GM21737 (cell line): ENCODE data around the gene COL4A2.
"Not testable (repeated sequence)": the region's sequence is repeated elsewhere in the genome, so short reads cannot be mapped to it uniquely, and the experiment has no call there.

ENCODE experiments used
- ATAC-seq: cut with Tn5 transposase; IDR thresholded peaks from one replicate; pipeline ENCODE4 v1.9.1; 2021; ENCODE audit warnings: mild to moderate bottlenecking, moderate library complexity; ENCODE audit not compliant: unreplicated experiment

COL4A2 gene

DNA sequence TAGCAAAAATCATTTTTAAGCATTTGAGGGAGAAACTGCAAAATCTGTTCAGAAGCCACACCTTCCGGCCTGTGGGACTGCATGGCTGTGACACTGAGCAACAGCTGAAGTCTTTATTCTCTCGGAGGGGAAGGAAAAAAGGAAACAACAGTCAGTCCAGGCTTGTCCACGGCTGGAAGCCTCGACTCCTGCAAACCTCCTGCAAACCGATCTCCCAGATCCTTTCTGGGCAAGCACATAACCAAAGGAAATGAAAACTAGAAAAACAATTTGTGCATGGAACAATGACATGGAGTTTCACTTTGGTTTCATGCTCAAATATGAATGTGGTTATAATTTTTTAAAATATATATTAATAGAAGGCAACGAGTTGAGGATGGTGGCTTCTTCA lies 1.1 kb upstream of the COL4A2 start:
- ATAC-seq: no peak

DNA sequence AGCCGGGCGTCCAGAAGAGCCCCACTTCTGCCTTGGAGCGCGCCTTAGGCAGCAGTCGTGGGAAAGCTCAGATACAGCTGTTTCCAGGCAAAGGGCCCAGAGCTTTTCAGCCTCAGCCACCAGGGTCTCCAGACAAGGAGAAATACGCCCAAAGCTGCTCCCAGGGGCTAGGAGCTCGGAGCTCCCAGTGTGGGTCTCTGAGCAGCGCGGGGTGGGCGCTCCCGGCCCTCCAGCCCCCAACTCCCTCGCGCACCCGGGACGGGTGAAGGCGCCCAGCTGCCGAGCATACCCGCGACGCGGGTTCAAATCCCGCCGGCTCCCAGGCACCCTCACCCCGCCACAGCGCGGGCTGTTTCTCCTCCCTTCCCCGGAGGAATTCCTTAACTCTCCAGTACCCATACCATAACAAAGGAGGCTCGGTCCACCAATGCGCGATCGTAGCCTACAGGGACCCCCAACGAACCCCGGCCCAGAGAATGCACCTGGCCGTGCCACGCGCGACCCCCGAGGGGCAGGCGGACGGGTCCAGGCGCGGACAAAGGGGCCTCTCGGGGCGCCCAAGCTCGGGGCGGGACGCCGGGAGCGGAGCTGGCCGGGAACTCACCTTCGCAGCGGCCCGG lies 634 bp upstream of the COL4A2 start:
- no peak for ATAC-seq

- no peak for ATAC-seq
Measured at GRCh38 chr13:110307767-110308655, 927 bp downstream of the COL4A2 start.

- no peak for ATAC-seq
Measured at GRCh38 chr13:110308656-110309359, 1.7 kb downstream of the COL4A2 start.

- no peak for ATAC-seq
Measured at GRCh38 chr13:110309661-110310524, 2.8 kb downstream of the COL4A2 start.

DNA sequence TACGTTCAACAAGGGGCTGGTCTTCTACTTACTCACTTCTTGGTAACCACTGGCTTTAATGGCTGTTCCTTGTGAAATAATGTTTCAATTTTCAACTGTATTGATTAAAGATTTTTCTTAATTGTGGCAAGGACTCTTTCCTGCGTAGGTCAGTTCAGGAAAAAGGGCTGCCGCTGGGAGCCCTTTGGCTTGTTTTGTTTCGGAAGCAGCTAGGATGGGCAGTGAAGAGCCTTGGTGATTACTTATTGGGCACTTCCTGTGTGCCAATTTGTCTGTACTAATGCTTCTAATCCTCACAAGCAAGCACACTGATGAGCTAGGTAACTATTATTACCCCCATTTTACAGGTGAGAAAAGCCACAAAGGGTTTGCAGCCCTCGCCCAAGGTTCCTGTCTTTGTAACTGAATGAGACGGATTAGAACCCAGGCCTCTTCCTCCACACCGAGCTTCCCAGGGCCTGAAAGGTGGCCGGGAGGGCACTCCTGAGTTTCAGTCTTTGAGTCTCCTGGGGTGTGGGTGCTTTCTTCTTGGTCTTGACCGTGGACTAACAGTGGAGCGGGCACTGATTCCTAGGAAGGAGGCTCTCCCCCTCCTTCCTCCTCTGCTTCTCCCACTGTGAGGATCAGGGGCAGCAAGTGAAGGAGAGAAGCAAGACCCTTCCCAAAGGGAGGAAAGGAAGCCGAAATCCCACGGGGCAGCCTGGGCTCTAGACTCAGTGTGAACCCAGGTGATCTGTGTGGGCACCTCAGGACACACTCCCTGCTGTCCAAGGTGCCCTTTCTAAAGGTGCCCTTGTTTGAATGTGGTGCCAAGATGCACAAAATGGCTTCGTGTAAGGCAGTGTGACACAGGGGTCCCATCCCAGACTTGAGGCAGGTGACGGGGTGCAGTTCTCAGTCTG lies 3.7 kb downstream of the COL4A2 start:
- ATAC-seq: no peak

DNA sequence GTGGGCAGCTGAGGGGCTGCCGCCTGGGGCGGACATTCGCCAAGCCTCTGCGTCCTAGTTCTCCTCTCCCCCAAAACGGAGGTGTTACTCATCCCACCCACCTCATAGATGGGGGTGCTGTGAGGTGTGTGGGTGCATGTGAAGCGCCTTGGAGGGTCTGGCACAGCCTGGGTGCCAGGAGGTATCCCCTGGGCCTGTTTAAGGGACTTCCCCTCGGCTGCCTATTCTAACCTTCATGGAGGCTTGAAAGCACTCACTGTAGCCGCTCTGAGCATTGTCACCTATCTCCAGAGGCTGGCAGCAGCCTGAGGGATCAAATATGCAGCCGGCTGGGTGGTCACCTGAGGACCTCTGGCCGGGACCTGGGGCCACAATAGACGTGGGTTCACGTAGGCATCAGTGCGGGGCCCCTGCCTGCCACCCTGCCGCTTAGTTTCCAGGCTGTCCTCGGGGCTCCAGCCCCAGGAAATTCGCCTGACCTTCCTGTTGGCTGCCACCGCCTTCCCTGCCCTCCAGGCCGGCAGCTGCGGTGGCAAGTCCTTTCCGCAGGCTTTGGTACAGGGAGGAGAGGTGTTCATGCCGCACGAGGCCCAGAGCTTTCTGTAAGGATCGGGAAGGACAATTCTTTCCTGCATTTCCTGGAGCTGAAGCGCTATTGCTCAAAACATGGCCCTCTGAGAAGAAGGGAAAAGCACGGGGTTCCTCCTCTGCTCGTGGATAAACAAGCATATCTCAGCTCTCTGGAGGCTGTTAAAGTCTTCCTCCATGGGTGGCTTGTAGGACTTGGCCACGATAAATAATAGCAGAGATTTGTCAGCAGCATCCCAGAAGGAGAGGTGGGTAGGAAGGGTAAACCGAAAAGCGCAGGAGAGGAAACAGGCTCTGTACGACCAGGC lies 4.6 kb downstream of the COL4A2 start:
- no peak for ATAC-seq

DNA sequence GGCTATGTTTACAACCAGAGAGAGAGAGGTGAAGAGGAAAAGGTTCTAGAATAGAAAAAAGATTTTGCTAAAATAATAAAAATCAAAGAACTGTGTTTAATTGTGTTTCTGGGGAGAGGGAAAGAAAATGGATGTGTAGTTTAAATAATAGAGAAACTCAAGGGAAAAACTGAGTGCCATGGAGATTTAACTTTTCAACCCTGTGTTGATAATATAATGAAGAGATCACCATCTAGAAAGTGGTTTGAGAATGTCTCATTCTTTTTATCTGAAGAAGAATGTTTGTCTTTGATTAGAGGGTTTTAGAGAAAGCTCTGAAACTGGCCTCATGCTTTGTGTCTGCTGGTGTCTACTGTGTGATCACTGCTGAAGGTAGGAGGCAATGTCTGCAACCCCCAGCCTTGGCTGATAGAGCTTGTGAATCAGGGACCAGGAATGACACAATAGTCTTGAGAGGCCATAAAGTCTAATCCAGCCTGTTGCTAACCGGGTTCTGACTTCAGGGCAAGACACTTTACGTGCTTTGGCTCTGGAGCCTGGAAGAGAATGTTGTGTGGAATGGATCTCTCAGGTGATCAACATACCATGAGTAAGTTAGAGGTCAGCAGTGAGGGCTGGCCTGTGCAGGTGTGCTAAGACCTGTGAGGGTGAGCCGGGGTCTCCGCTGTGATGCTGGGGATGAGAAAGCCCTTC lies 5.4 kb downstream of the COL4A2 start:
- no peak for ATAC-seq

DNA sequence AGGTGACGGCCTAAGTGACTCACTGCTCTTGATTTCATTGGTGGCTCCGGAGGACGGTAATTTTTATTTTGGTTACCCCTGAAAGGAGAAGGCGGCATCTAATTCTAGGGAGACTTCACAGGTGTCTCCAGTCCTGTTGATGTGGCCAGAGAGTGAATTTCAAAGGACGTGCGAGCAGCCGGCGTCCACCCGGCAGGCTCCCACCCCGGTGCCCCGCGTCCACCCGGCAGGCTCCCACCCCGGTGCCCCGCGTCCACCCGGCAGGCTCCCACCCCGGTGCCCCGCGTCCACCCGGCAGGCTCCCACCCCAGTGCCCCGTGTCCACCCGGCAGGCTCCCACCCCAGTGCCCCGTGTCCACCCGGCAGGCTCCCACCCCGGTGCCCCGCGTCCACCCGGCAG lies 6.2 kb downstream of the COL4A2 start:
- not testable (repeated sequence) for ATAC-seq

DNA sequence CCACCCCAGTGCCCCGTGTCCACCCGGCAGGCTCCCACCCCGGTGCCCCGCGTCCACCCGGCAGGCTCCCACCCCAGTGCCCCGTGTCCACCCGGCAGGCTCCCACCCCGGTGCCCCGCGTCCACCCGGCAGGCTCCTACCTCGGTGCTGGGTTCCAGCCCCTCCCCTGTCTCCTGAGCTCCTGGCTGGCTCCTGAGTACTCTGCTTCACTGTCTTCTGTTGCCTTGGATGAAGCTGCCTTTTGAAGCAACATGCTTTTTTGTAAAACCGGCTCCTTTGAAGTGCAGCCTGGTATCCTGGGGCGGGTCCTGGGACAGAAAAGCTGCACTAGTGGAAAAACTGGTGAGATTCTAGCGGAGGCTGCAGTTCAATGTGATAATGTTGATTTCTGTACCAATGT lies 6.6 kb downstream of the COL4A2 start:
- not testable (repeated sequence) for ATAC-seq

DNA sequence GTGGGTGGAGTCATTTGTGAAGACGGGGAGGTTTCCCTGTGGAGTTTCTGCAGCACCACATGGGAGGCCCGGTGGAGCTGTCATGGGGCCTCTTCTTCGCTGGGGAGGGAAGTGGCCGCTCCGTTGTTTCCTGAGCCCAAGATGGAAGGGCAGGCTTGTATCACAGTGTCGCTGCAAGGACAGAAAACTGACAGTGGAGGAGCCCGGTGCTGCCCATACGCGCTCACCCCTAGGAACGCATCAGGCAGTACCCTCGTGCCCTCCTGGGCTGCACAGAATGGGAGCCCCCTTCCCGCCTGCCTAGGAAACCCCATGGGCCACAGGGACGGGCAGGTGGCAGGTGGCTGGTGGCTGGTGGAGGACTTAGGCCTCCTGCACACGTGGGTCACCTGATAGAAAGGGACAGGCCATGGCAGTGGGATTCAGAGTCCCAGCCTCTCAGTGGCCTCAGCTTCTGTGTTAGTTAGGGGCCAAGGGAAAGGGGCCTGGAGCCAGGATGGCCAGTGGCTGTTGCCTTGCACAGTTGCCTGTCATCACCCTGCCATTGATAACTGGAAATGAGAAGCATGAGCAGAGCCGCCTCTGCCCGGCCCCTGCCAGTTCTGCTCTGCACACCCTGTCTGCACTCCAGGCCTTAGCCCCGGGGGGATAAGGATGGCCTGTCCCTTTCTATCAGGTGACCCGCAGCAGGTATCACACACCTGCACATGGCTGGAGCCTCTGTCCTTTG lies 7.6 kb downstream of the COL4A2 start:
- ATAC-seq: no peak

DNA sequence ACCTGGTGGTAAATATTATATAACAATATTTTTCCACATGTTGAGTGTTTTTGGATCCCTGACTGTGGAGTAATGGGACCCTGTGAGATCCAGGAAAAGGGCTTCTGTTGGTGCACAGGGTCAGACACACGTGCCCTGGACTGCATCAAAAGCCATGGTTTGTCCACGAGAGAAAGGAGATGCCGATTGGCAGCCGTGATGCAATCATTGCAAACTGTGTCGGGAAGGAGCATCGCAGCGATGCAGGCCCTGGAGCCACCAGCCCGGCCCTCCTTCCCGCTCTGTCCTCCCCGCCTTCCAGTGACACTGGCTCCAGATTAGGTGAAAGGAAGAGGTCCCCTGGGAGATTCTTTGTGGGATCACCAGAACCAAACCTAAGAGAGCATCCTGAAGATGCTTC lies 9.1 kb downstream of the COL4A2 start:
- ATAC-seq: no peak

GRCh38 chr13:110317093-110317492 lies 10.0 kb downstream of the COL4A2 start:
- ATAC-seq: no peak

DNA sequence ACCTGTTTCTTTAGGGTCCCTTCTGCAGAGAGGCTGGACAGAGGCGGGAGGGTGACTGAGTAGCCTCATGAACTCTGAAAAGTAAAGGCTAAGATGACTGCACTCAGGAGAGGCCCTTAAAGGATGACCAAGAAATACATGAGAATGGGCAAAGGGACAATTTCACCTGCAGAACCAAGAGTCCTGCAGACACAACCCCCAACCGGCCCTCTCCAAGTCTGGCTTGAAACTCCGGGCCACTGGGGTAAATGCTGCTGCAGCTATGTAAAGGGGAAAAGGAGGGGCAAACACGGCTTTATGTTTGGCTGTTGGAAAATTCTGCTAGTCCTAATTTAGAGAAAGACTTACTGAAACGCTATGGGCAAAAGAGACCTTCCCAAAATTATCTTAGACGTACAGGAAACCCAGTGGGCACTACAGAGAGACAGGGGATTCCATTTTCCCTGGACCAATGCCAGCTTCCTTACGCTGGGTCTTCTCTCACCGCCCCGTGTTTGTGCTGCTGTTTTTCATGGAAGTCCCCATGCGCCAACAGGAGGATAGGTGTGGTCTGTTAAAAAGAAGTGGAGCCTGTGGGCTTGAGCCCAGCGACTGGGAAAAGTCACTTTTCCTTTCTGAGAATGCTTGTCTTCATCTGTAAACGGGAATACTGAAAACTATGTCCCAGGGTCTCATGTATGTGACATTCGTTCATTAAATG lies 10.6 kb downstream of the COL4A2 start:
- no peak for ATAC-seq

DNA sequence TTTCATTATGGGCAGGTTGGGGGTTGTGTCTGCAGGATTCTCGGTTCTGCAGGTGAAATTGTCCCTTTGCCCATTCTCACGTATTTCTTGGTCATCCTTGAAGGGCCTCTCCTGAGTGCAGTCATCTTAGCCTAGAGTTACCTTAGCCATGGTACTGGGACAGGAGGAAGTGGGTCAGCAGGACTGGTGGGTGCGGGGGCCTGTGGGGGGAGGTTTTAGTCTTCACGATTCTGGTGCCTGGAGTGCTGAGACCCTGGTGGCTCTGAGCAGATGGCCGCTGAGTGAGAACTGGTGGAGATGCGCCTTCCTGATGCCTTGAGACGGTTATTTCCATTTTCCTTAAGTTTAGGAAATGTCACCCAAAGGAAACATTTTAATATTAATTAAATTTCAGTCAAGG lies 11.8 kb downstream of the COL4A2 start:
- ATAC-seq: no peak

- ATAC-seq: no peak
Measured at GRCh38 chr13:110319397-110319773, 12.3 kb downstream of the COL4A2 start.
